K562 (cell line): ENCODE data around the gene HOMEZ. TPM values are rescaled to one million over a fixed set of nuclear protein-coding genes. Genes with fewer than 3 reads are reported as not detected.

Experiments
- ATAC-seq: fragments of 200-7000 bp; cut with Tn5 transposase; 3 replicates; pipeline ENCODE4 v1.9.1; 2020; ENCODE audit warnings: moderate library complexity
- BruUV-seq: library from RNA; stranded (reverse); fragments of 400-500 nt; replicated peaks from 2 replicates; lab custom pipeline; 2021; lab: Mats Ljungman, UMichigan
- CTCF ChIA-PET: fragments of 300-600 bp; formaldehyde crosslinking; extraction: SDS; loops from one replicate; lab custom pipeline; 2021; ENCODE audit warnings: low intra/inter-chr PET ratio; lab: Yijun Ruan, JAX
- POLR2A ChIA-PET: fragments of 300-600, 350-650 bp; sonication (Branson Sonifier 250); formaldehyde crosslinking; extraction: SDS; loops from one replicate; lab custom pipeline; 2021; ENCODE audit warnings: antibody characterized with exemption, inconsistent platforms; lab: Yijun Ruan, JAX
- DNase-seq, 4 experiments: peaks; one replicate each; pipeline versions ENCODE4 v3.0.0 to v3.0.0-alpha.2; 2011 to 2018; ENCODE audit warnings: low spot score in 3 of 4, mixed read lengths in 3 of 4; ENCODE audit errors: extremely low read depth in 1 of 4
- FAIRE-seq: peaks from 2 replicates; lab custom pipeline; 2011; peaks lifted over from hg19 to GRCh38; lab: Jason Lieb, UNC
- H2AFZ ChIP-seq: 2 replicates; pipeline ENCODE4 v1.6.0; 2011; ENCODE audit warnings: low read depth, low read length, control low read depth, inconsistent platforms
- H3K27ac ChIP-seq: fragments of 200-600 bp; 3 replicates; pipeline ENCODE4 v1.8.0; 2011; ENCODE audit warnings: low read depth, mild to moderate bottlenecking, control low read depth, inconsistent platforms, low read length, moderate library complexity, mixed read lengths; ENCODE audit errors: extremely low read depth
- H3K27me3 ChIP-seq, 2 experiments: fragments of 300-600 bp in 1 of 2; 2 replicates in 1 of 2; 3 replicates in 1 of 2; pipeline versions ENCODE4 v1.6.0 to v1.8.0; 2011; ENCODE audit warnings: inconsistent platforms in 2 of 2, low read length in 2 of 2, mild to moderate bottlenecking in 1 of 2, mixed read lengths in 1 of 2, moderate library complexity in 1 of 2; ENCODE audit not compliant: control insufficient read depth in 2 of 2, insufficient read depth in 2 of 2
- H3K36me3 ChIP-seq: fragments of 300-600 bp; 3 replicates; pipeline ENCODE4 v1.8.0; 2011; ENCODE audit warnings: mild to moderate bottlenecking, low read length, inconsistent platforms; ENCODE audit not compliant: control insufficient read depth, insufficient read depth
- H3K4me1 ChIP-seq, 2 experiments: fragments of 200-600 bp in 1 of 2; replicated peaks in 1 of 2; 2 replicates in 1 of 2; 3 replicates in 1 of 2; pipeline versions ENCODE4 v1.5.1 to v1.8.0; 2011; ENCODE audit warnings: inconsistent platforms in 2 of 2, low read length in 2 of 2, mild to moderate bottlenecking in 1 of 2, mixed read lengths in 1 of 2, moderate library complexity in 1 of 2; ENCODE audit not compliant: control insufficient read depth in 2 of 2, insufficient read depth in 2 of 2
- H3K4me2 ChIP-seq: 2 replicates; pipeline ENCODE4 v1.6.1; 2011; ENCODE audit warnings: low read length, control low read depth, inconsistent platforms, mixed read lengths; ENCODE audit not compliant: insufficient read depth
- H3K4me3 ChIP-seq: fragments of 200-600 bp; sonication (generic), shearing (Covaris generic); 2 replicates; pipeline ENCODE4 v1.5.1; 2016; ENCODE audit warnings: control low read depth, inconsistent platforms
- H3K79me2 ChIP-seq: fragments of 200-600 bp; 3 replicates; pipeline ENCODE4 v1.8.0; 2011; ENCODE audit warnings: low read length, inconsistent platforms; ENCODE audit not compliant: control insufficient read depth, insufficient read depth
- H3K9ac ChIP-seq, 2 experiments: 2 replicates each; pipeline versions ENCODE4 v1.6.0 to v1.6.1; 2011; ENCODE audit warnings: low read depth in 2 of 2, low read length in 2 of 2, control low read depth in 1 of 2, inconsistent platforms in 1 of 2, mild to moderate bottlenecking in 1 of 2, mixed read lengths in 1 of 2; ENCODE audit not compliant: insufficient read depth in 1 of 2
- H3K9me1 ChIP-seq: one replicate; pipeline ENCODE4 v1.6.0; 2011; ENCODE audit warnings: inconsistent platforms, mild to moderate bottlenecking, low read length, moderate library complexity; ENCODE audit not compliant: control insufficient read depth, insufficient read depth
- H3K9me3 ChIP-seq: replicated peaks from 2 replicates; pipeline ENCODE4 v1.5.1; 2011; ENCODE audit warnings: low read depth, low read length, inconsistent platforms; ENCODE audit not compliant: control insufficient read depth, insufficient read depth
- H4K20me1 ChIP-seq: replicated peaks from 2 replicates; pipeline ENCODE4 v1.6.1; 2011; ENCODE audit warnings: low read length, inconsistent platforms, mixed read lengths; ENCODE audit not compliant: control insufficient read depth, insufficient read depth
- CEBPG ChIP-seq, 3 experiments: fragments of 200-800 bp in 1 of 3; sonication (Bioruptor generic) in 1 of 3; sonication (generic) in 1 of 3; formaldehyde crosslinking in 1 of 3; IDR thresholded peaks in 2 of 3; conservative IDR thresholded peaks in 1 of 3; 2 replicates each; pipeline versions ENCODE4 v1.6.1 to v1.8.0; 2016 to 2022; ENCODE audit warnings: missing compliant biosample characterization in 2 of 3, missing genetic modification characterization in 2 of 3, mild to moderate bottlenecking in 1 of 3, missing genetic modification reagents in 1 of 3
- HDAC6 ChIP-seq: IDR thresholded peaks from 2 replicates; pipeline ENCODE4 v1.6.1; 2012; ENCODE audit warnings: low read depth, mild to moderate bottlenecking, control low read depth, inconsistent platforms, low read length, moderate library complexity
- HDGF ChIP-seq: fragments of 450-650 bp; IDR thresholded peaks from 2 replicates; pipeline ENCODE4 v1.6.1; 2016
- NR2F6 ChIP-seq: fragments of 450-650 bp; formaldehyde crosslinking; IDR thresholded peaks from 2 replicates; pipeline ENCODE4 v1.4.0; 2020; ENCODE audit warnings: mild to moderate bottlenecking
- RNF2 ChIP-seq: sonication (generic); IDR thresholded peaks from 2 replicates; pipeline ENCODE4 v1.6.1; 2016
- STAT5A ChIP-seq: IDR thresholded peaks from 2 replicates; pipeline ENCODE4 v1.6.1; 2012; ENCODE audit warnings: low read length, inconsistent platforms, borderline replicate concordance
- TBL1XR1 ChIP-seq, 2 experiments: IDR thresholded peaks; 2 replicates each; pipeline ENCODE4 v1.6.1; 2012; ENCODE audit warnings: improper control_type of control experiment in 2 of 2, low read length in 2 of 2, mild to moderate bottlenecking in 1 of 2
- ZNF263 ChIP-seq: sonication (generic); formaldehyde crosslinking; IDR thresholded peaks from 2 replicates; pipeline ENCODE4 v1.8.0; 2022; ENCODE audit warnings: mild to moderate bottlenecking, missing genetic modification reagents, borderline replicate concordance
- WGBS: fragments of 100-300 bp; shearing (Covaris generic); methylation state at CpG from one replicate; pipeline ENCODE4 v1.1.6; 2016; ENCODE audit warnings: low coverage, mixed read lengths; ENCODE audit not compliant: insufficient coverage; ENCODE audit errors: missing lambda C conversion rate; 5-methylcytosine and 5-hydroxymethylcytosine counted together
- in situ Hi-C: fragments of 300-500 bp; cut with MboI; formaldehyde crosslinking; loops from 4 replicates; pipeline ENCODE4 v1.15.0; 2018; ENCODE audit warnings: inconsistent platforms, mixed read lengths
- intact Hi-C: fragments of 100-400 bp; cut with micrococcal nuclease; formaldehyde crosslinking; loops from 2 replicates; pipeline ENCODE4 v1.14.2; 2022
- polyA plus RNA-seq, 8 experiments: library from polyadenylated mRNA; depleted of rRNA in 4 of 8; stranded (reverse) in 5 of 8; unstranded in 3 of 8; fragments of >200 nt; fragmentation: Nextera tagmentation in 2 of 8; fragmentation: Illumina TruSeq in 1 of 8; extraction: Ambion mirVana in 2 of 8; extraction: Trizol in 1 of 8; gene quantifications; 2 replicates each; pipeline versions ENCODE4 v1.2.1 to v1.2.3, GENCODE V29; 2011 to 2014; ENCODE audit warnings: inconsistent platforms in 1 of 8, missing spikeins in 1 of 8
- total RNA-seq, 7 experiments: library from RNA; depleted of rRNA in 6 of 7; stranded (reverse); fragments of >200 nt in 6 of 7; fragmentation: Illumina TruSeq in 2 of 7; extraction: Trizol in 2 of 7; gene quantifications; 2 replicates each; pipeline versions ENCODE4 v1.2.1 to v1.2.3, GENCODE V29; 2011 to 2021; ENCODE audit warnings: low replicate concordance in 1 of 7
- TF ChIP-seq, protein P1 (sequence below): fragments of 250-450 bp; sonication (Bioruptor Pico); IDR thresholded peaks from 2 replicates; pipeline ENCODE4 v1.9.0; 2021; ENCODE audit warnings: mild to moderate bottlenecking
- TF ChIP-seq, protein P2 (sequence below): sonication (generic); formaldehyde crosslinking; IDR thresholded peaks from 2 replicates; pipeline ENCODE4 v1.8.0; 2022; ENCODE audit warnings: mild to moderate bottlenecking, low read depth, missing genetic modification reagents

Gene HOMEZ
- total and polyA plus RNA-seq, 9 of the 15 experiments (the other 6 are each of a cell fraction or from before 2014, with no cell fraction given) = 3.0 to 30.2 (median 16.9) TPM

DNA sequence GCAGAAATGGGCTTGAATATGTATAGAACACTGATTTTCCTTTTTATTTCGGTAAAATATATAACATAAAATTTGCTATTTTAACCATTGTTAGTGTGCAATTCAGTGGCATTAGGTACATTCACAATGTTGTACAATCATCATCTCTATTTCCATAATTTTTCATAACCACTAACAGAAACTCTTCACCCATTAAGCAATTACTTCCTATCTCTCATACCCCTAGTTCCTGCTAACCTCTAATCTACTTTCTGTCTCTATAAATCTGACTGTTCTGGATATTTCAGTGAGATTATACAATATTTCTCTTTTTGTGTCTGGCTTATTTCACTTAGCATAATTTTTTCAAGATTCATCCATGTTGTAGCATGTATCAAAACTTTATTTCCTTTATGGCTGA is 57.1 kb downstream of the HOMEZ start:
- intact Hi-C loops (no loop called here), in situ Hi-C loops (no loop called here)
- ChIA-PET CTCF (no interaction called here), POLR2A (no interaction called here)
- H3K36me3 ChIP-seq = no peaks in the 10 kb centered on the region
- WGBS = 0% methylated on average over 1 of the region's 1 CpG
- H3K4me1 ChIP-seq = peaks cover 0 to 3% of the 10 kb centered on the region in 2 experiments; a peak in 1 of 5 replicates
- no peak overlapping the region for H3K4me3 ChIP-seq
- no peaks in the 10 kb centered on the region for H3K9me1 ChIP-seq
- no peaks in the 10 kb centered on the region; the same call in 1 of the 2 replicates for H3K9me3 ChIP-seq
- TF ChIP-seq ZNF263 (CRISPR knock-in tag) (no peak), HDGF (no peak), STAT5A (no peak)
- no peak for DNase-seq
- ATAC-seq = no peak
- no peaks in the 10 kb centered on the region for H4K20me1 ChIP-seq
- H3K27ac ChIP-seq = no peak overlapping the region
- no peak for FAIRE-seq
- no peak overlapping the region for H3K9ac ChIP-seq
- H3K79me2 ChIP-seq = no peaks in the 10 kb centered on the region
- H2AFZ ChIP-seq = no peak overlapping the region
- H3K27me3 ChIP-seq = no peaks in the 10 kb centered on the region
- BruUV-seq = no TSS peak
- H3K4me2 ChIP-seq = no peak overlapping the region

DNA sequence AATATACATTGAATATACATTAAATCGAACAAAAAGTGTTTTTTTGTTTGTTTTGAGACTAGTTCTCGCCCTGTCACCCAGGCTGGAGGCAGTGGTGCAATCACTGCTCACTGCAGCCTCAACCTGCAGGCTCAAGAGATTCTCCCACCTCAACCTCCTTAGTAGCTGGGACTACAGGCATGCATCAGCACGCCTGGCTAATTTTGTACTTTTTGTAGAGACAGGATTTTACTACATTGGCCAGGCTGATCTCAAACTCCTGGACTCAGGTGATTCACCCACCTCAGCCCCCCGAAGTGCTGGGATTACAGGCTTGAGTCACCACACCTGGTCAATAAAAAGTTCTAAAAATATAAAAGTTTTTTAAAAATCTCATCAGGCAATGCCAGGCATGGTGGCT is 58.4 kb downstream of the HOMEZ start:
- H3K79me2 ChIP-seq = no peaks in the 10 kb centered on the region
- no peaks in the 10 kb centered on the region for H3K9me1 ChIP-seq
- no peaks in the 10 kb centered on the region for H4K20me1 ChIP-seq
- DNase-seq = no peak
- H3K9me3 ChIP-seq = no peaks in the 10 kb centered on the region; the same call in 1 of the 2 replicates
- WGBS = 13% methylated on average over 4 of the region's 4 CpGs
- CTCF ChIA-PET = interaction anchor here (0.6 kb wide), 1 partner anchor 15 kb away, joined by 5 read pairs; no protein-coding TSS in a partner anchor
- H3K9ac ChIP-seq = no peak overlapping the region
- H3K27ac ChIP-seq = no peak overlapping the region
- no peak overlapping the region for H3K4me3 ChIP-seq
- H3K36me3 ChIP-seq = no peaks in the 10 kb centered on the region
- FAIRE-seq = no peak
- TF ChIP-seq, protein P1, sequence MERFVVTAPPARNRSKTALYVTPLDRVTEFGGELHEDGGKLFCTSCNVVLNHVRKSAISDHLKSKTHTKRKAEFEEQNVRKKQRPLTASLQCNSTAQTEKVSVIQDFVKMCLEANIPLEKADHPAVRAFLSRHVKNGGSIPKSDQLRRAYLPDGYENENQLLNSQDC = no peak
- TF ChIP-seq RNF2 = no peak
- TF ChIP-seq TBL1XR1 (IDR thresholded peaks at IDR 0.05; ENCODE audit: low read length in 2 of 2) = no peak
- no peak for TF ChIP-seq CEBPG (CRISPR knock-in tag; IDR thresholded peaks at IDR 0.05)
- TF ChIP-seq CEBPG (tag; conservative IDR thresholded peaks at IDR 0.05 in 1 of 2, IDR thresholded peaks at IDR 0.05 in 1 of 2) = no peak
- no peak for TF ChIP-seq HDAC6
- TF ChIP-seq NR2F6 = no peak
- TF ChIP-seq, protein P2, sequence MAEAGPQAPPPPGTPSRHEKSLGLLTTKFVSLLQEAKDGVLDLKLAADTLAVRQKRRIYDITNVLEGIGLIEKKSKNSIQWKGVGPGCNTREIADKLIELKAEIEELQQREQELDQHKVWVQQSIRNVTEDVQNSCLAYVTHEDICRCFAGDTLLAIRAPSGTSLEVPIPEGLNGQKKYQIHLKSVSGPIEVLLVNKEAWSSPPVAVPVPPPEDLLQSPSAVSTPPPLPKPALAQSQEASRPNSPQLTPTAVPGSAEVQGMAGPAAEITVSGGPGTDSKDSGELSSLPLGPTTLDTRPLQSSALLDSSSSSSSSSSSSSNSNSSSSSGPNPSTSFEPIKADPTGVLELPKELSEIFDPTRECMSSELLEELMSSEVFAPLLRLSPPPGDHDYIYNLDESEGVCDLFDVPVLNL (CRISPR knock-in tag) = no peak
- TF ChIP-seq, all 486 proteins: peak for 0
- Histone ChIP-seq H3K4me2 (no peak overlapping the region), H3K27me3 (no peaks in the 10 kb centered on the region), H3K4me1 (peaks cover 0 to 3% of the 10 kb centered on the region in 2 experiments; a peak in 1 of 5 replicates), H2AFZ (no peak overlapping the region)
- no TSS peak for BruUV-seq
- intact Hi-C loops (no loop called here), in situ Hi-C loops (no loop called here)
- POLR2A ChIA-PET = interaction anchor here (0.6 to 1.7 kb wide), 2 partner anchors 9 to 1914 kb away, joined by 6 read pairs; no protein-coding TSS in a partner anchor
- ATAC-seq = no peak
